Activated T-cell treated with anti-CD3 and anti-CD28 coated beads, Interleukin-2, amount 50 U/mL, for 4 hours (primary cell): ENCODE measurements around the gene CABLES1. TPM values are rescaled to one million over a fixed set of nuclear protein-coding genes. Genes with fewer than 3 reads are reported as not detected.
"Not testable (repeated sequence)": the region's sequence is repeated elsewhere in the genome, so short reads cannot be mapped to it uniquely, and the experiment has no call there.

ENCODE experiments used
- ATAC-seq, 2 donors: fragments of 200-7000 bp; cut with Tn5 transposase; one replicate each; pipeline ENCODE4 v1.10.0; 2021
- DNase-seq: peaks from one replicate; pipeline ENCODE4 v3.0.0-alpha.2; 2020
- H3K27me3 Mint-ChIP-seq: one replicate; pipeline ENCODE4 v1.8.0; 2021; ENCODE audit warnings: low read depth, mixed read lengths
- H3K36me3 Mint-ChIP-seq: one replicate; pipeline ENCODE4 v1.8.0; 2022; ENCODE audit warnings: mixed read lengths; ENCODE audit not compliant: insufficient read depth
- H3K4me1 Mint-ChIP-seq: one replicate; pipeline ENCODE4 v1.8.0; 2021; ENCODE audit warnings: low read depth, mixed read lengths
- H3K4me3 Mint-ChIP-seq: one replicate; pipeline ENCODE4 v1.8.0; 2021; ENCODE audit warnings: mild to moderate bottlenecking, moderate library complexity, mixed read lengths
- H3K9me3 Mint-ChIP-seq: one replicate; pipeline ENCODE4 v1.8.0; 2021; ENCODE audit warnings: mixed read lengths
- total RNA-seq, 3 donors: library from RNA; stranded (reverse); gene quantifications; one replicate each; pipeline ENCODE4 v1.2.1, GENCODE V29; 2021

CABLES1 gene
- total RNA-seq, 3 donors from 2014 or later = 1.1 to 1.5 (median 1.4) TPM

DNA sequence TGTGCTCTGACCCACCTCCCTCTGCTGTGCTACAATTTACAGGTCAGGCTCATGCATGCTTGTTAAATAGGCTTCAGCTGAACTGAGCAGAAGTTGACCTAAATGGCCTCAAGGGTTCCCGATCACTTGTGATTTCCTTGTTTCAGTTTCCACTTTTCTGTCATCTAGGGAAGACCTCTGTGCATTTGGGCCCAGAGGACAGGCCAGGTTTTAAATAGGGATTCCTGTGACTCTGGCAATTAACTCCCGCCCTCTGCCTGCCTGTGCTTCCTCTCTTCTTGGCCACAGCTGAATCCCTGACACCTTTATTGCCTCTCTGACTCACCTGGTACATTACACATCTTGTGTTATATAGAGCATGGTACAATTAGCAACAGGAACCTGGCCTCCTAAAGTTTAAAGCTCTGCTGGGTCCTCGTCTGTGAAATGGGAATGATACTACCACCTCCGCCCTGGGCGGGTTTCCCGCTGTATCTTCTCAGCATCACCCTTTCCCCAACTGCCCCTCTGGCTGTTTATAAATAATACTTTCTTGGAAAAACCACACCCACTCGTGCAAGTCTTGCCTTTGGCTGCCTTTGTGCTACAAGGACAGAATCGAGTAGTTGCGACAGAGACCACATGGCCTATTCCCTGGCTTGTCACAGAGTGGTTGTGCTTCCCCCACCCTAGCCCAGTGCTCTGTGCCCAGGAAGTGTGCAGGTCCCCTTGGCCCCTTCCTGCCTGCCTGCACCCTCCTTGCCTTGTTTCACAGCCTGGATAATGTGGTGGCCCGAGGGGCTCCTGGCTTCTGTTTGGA is 7.9 kb downstream of the CABLES1 start:
- Mint-ChIP-seq H3K4me1 (no peaks in the 10 kb centered on the region), H3K9me3 (no peaks in the 10 kb centered on the region), H3K27me3 (peaks cover 11% of the 10 kb centered on the region), H3K4me3 (no peak overlapping the region), H3K36me3 (no peaks in the 10 kb centered on the region)
- DNase-seq (no peak), ATAC-seq (peak in 1 of 2 donors; percentile 46)

- Mint-ChIP-seq H3K27me3 (peaks cover 7% of the 10 kb centered on the region), H3K4me3 (no peak overlapping the region), H3K36me3 (no peaks in the 10 kb centered on the region), H3K9me3 (no peaks in the 10 kb centered on the region), H3K4me1 (no peaks in the 10 kb centered on the region)
- ATAC-seq (no peak), DNase-seq (no peak)
These were observed 8.6 kb downstream of the CABLES1 start for GRCh38 chr18:23143815-23144261.

DNA sequence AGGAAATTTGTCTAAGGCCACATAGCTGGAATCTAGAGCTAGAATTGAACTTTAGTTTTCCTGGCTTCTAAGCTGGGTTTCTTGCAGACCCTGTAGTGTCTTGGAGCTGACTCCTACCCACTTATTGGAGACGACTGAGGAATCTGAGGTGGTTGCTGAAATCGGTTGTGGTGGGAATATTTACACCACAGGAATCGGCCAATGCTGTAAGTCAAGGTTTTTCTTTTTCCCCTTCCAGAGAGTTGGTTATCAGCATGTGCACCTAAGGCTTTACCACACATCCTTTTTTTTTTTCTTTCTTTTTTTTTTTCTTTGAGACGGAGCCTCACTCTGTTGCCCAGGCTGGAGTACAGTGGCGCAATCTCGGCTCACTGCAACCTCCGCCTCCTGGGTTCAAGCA is 9.4 kb downstream of the CABLES1 start:
- H3K4me1 Mint-ChIP-seq = no peaks in the 10 kb centered on the region
- H3K4me3 Mint-ChIP-seq = no peak overlapping the region
- no peaks in the 10 kb centered on the region for H3K36me3 Mint-ChIP-seq
- no peaks in the 10 kb centered on the region for H3K9me3 Mint-ChIP-seq
- ATAC-seq (no peak), DNase-seq (no peak)
- H3K27me3 Mint-ChIP-seq = peaks cover 4% of the 10 kb centered on the region

DNA sequence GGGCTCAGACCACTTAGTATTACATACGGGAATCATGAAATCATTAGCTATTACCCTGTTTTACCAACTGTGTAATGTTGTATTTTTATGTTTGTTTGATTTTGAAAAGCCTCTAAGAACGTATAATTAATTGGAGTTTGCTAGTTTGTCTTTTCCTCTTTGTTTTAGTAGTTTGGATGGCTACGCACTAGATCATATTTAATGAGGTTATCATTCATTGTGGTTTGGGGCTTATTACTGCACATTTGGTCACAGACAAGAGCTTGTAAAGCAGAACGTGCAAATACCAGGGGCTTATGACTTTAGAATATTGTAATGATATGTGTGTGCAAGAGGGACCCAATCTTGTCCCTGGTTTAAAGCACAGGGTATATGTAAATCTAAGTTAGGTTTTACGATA is 10.3 kb downstream of the CABLES1 start:
- no peaks in the 10 kb centered on the region for H3K9me3 Mint-ChIP-seq
- DNase-seq = no peak
- H3K4me1 Mint-ChIP-seq = no peaks in the 10 kb centered on the region
- H3K36me3 Mint-ChIP-seq = no peaks in the 10 kb centered on the region
- no peaks in the 10 kb centered on the region for H3K27me3 Mint-ChIP-seq
- no peak for ATAC-seq
- H3K4me3 Mint-ChIP-seq = no peak overlapping the region

- Mint-ChIP-seq H3K36me3 (no peaks in the 10 kb centered on the region), H3K9me3 (no peaks in the 10 kb centered on the region)
- DNase-seq = no peak
These were observed 11.7 kb downstream of the CABLES1 start for GRCh38 chr18:23146861-23147469.

GRCh38 chr18:23148382-23148781 is 13.1 kb downstream of the CABLES1 start:
- Mint-ChIP-seq H3K27me3 (no peaks in the 10 kb centered on the region), H3K4me3 (no peak overlapping the region), H3K36me3 (no peaks in the 10 kb centered on the region), H3K9me3 (no peaks in the 10 kb centered on the region), H3K4me1 (no peaks in the 10 kb centered on the region)
- DNase-seq = no peak
- no peak for ATAC-seq

More at GRCh38 chr18:23146861-23147469, 11.7 kb downstream of the CABLES1 start:
- ATAC-seq = no peak
- Mint-ChIP-seq H3K4me3 (no peak overlapping the region), H3K4me1 (no peaks in the 10 kb centered on the region), H3K27me3 (no peaks in the 10 kb centered on the region)

GRCh38 chr18:23149570-23149969 is 14.3 kb downstream of the CABLES1 start:
- no peaks in the 10 kb centered on the region for H3K9me3 Mint-ChIP-seq
- no peak for DNase-seq

GRCh38 chr18:23151414-23152099 is 16.3 kb downstream of the CABLES1 start:
- ATAC-seq (no peak), DNase-seq (no peak)
- Mint-ChIP-seq H3K36me3 (no peaks in the 10 kb centered on the region), H3K27me3 (no peaks in the 10 kb centered on the region), H3K4me3 (no peak overlapping the region), H3K4me1 (no peaks in the 10 kb centered on the region), H3K9me3 (no peaks in the 10 kb centered on the region)

More at GRCh38 chr18:23149570-23149969, 14.3 kb downstream of the CABLES1 start:
- H3K36me3 Mint-ChIP-seq = no peaks in the 10 kb centered on the region
- H3K27me3 Mint-ChIP-seq = no peaks in the 10 kb centered on the region
- H3K4me1 Mint-ChIP-seq = no peaks in the 10 kb centered on the region
- no peak for ATAC-seq
- no peak overlapping the region for H3K4me3 Mint-ChIP-seq

GRCh38 chr18:23154030-23154429 is 18.7 kb downstream of the CABLES1 start:
- DNase-seq (no peak), ATAC-seq (no peak)
- Mint-ChIP-seq H3K9me3 (no peaks in the 10 kb centered on the region), H3K4me3 (no peak overlapping the region), H3K4me1 (no peaks in the 10 kb centered on the region), H3K27me3 (no peaks in the 10 kb centered on the region), H3K36me3 (no peaks in the 10 kb centered on the region)

DNA sequence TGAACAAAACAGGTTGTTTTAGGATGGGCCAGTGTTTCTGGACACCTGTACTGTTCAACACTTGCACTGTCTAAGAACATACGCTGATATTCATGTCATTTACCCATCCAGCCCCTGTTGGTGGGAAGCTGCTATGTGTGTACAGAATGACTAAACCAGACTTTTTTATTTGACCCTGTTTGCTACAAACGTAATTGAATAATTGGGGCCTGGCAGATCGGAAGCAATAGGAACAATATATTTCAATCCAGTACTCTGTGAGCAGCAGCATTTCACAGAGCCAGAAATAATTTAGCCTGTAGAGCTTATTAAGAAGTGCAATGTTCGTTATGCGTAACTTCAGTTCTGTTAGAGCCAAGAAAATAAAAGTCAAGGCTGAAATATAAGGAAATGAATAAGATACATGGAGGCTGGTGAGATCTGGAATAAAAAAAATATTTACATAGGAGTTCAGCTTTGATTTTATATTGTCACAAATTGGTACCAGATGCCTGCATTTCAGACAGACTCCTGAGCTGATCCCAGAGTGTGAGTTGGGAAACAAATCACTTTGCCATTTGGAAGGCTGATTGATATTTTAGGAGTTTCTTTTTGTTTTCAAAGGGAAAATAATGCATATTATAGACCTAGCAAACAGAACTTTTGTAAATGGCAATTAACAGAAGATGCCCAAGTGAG is 19.7 kb downstream of the CABLES1 start:
- Mint-ChIP-seq H3K4me1 (no peaks in the 10 kb centered on the region), H3K36me3 (no peaks in the 10 kb centered on the region), H3K27me3 (no peaks in the 10 kb centered on the region), H3K9me3 (no peaks in the 10 kb centered on the region), H3K4me3 (no peak overlapping the region)
- ATAC-seq (no peak), DNase-seq (no peak)

DNA sequence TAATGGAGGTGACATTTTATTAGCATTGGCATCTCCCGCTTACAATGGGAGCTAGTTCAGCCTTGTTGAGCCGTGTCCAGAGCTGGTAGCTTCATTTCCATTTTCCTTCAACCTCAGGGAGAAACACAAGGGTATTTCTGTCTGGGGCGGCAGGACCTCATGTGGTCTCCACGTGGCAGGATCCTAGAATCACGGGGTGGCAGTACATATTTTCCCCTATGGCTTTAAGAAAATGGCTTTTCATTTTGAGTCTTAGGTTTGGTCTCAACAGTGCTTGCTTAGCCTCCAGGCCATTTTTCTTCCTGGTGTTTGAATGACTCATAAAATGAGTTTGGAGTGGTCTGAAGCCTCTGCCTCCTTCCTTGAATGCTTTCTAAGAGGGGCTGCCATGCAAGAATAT is 20.3 kb downstream of the CABLES1 start:
- no peaks in the 10 kb centered on the region for H3K4me1 Mint-ChIP-seq
- H3K9me3 Mint-ChIP-seq = no peaks in the 10 kb centered on the region
- no peaks in the 10 kb centered on the region for H3K27me3 Mint-ChIP-seq
- ATAC-seq (no peak), DNase-seq (no peak)
- no peaks in the 10 kb centered on the region for H3K36me3 Mint-ChIP-seq
- no peak overlapping the region for H3K4me3 Mint-ChIP-seq

- Mint-ChIP-seq H3K36me3 (no peaks in the 10 kb centered on the region), H3K9me3 (no peaks in the 10 kb centered on the region), H3K4me3 (no peak overlapping the region), H3K4me1 (no peaks in the 10 kb centered on the region), H3K27me3 (no peaks in the 10 kb centered on the region)
- no peak for DNase-seq
- no peak for ATAC-seq
These were observed 20.8 kb downstream of the CABLES1 start for GRCh38 chr18:23156134-23156533.

DNA sequence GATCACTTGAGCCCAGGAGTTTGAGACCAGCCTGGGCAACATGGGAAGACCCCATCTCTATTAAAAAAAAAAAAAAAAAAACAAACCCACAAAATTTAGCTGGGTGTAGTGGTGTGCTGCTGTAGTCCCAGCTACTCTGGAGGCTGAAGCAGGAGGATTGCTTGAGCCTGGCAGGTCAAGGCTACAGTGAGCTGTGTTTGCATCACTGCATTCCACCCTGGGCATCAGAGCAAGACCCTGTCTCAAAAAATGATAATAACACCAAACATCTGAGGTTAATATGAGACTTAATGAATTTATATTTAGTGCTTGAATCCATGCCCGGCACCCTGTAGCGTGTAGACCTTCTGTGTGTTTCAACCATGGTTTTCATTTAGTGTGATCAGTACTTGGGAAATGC is 22.8 kb downstream of the CABLES1 start:
- Mint-ChIP-seq H3K36me3 (no peaks in the 10 kb centered on the region), H3K27me3 (no peaks in the 10 kb centered on the region), H3K4me3 (no peak overlapping the region), H3K9me3 (no peaks in the 10 kb centered on the region), H3K4me1 (no peaks in the 10 kb centered on the region)
- ATAC-seq (no peak), DNase-seq (no peak)

GRCh38 chr18:23158884-23159283 is 23.6 kb downstream of the CABLES1 start:
- not testable (repeated sequence) for H3K4me1 Mint-ChIP-seq, H3K4me3 Mint-ChIP-seq, H3K36me3 Mint-ChIP-seq

More at GRCh38 chr18:23158884-23159283, 23.6 kb downstream of the CABLES1 start:
- not testable (repeated sequence) for DNase-seq, ATAC-seq, H3K27me3 Mint-ChIP-seq, H3K9me3 Mint-ChIP-seq
